Measurements from ENCODE around the gene LAMA2.

The LAMA2 gene

DNA sequence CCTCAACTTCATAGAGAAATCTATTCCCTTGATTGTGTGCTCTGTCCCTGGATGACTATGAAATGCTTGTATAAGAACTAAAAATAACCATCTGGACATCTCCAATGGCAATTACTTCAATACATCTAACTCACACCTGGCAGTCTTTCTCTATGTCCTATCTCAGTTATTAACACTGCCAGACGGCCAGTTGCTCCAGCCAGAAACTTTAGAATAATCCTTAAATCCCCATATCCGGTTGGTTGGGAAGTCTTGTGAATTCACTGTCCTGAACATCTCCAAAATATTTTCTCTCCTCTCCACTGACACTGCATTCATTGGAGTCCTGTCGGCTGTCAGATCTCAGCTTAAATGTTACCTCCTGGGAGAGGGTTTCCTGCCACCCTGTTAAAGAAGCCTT, 12.2 kb upstream of the LAMA2 start:
- H3K27ac ChIP-seq (ENCODE audit: low read depth, low read length), result no peak overlapping the region
- H3K36me3 ChIP-seq (ENCODE audit: insufficient read depth, low read length), result no peaks in the 10 kb centered on the region
- H3K9ac ChIP-seq (ENCODE audit: low read length), result no peak overlapping the region
- no peaks in the 10 kb centered on the region for H3K4me1 ChIP-seq (ENCODE audit: insufficient read depth, low read length)
- no peaks in the 10 kb centered on the region for H3K9me3 ChIP-seq (ENCODE audit: low read length)
- H3K27me3 ChIP-seq (ENCODE audit: control insufficient read depth in 1 of 2, insufficient read depth in 2 of 2, low read length in 2 of 2), result no peaks in the 10 kb centered on the region
- no peak overlapping the region for H3K4me3 ChIP-seq (ENCODE audit: low read depth in 1 of 2, low read length in 2 of 2)

DNA sequence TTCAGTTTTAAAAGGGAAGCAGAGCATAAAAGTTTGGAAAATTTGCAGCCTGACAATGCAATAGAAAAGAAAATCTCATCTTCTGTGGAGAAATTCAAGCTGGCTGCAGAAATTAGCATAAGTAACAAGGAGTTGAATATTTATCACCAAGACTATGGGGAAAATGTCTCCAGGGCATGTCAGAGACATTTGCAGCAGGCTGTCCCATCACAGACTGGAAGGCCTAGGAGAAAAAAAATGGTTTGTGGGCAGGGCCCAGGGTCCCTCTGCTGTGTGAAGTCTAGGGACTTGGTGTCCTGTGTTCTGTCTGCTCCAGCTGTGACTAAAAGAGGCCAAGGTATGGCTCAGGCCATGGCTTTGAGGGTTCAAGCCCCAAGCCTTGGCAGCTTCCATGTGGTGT, 8.1 kb upstream of the LAMA2 start:
- Histone ChIP-seq H3K36me3 (ENCODE audit: insufficient read depth, low read length) (no peaks in the 10 kb centered on the region), H3K4me1 (ENCODE audit: insufficient read depth, low read length) (no peaks in the 10 kb centered on the region), H3K4me3 (ENCODE audit: low read depth in 1 of 2, low read length in 2 of 2) (no peak overlapping the region), H3K9me3 (ENCODE audit: low read length) (no peaks in the 10 kb centered on the region), H3K27me3 (ENCODE audit: control insufficient read depth in 1 of 2, insufficient read depth in 2 of 2, low read length in 2 of 2) (no peaks in the 10 kb centered on the region), H3K27ac (ENCODE audit: low read depth, low read length) (no peak overlapping the region), H3K9ac (ENCODE audit: low read length) (no peak overlapping the region)

DNA sequence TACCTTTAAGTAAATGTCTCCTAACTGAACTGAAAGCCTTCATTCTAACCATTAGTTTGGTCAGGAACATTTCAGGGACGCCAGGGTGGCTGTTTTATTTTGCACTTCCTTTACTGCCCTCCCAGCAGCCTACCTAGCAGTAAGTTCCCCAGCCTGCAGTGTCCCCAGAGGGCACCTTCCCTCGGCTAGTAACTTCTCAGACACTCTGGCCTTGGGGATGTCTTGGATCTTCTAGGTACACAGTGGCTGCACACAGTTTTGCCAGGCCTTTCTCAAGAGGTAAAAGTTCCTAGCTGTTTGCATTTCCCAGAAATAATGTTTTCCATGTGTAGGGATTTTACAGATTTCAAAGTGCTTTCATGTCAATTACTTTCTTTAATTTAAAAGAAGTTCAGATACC, 378 bp upstream of the LAMA2 start:
- Histone ChIP-seq H3K9ac (ENCODE audit: low read length) (no peak overlapping the region), H3K36me3 (ENCODE audit: insufficient read depth, low read length) (no peaks in the 10 kb centered on the region), H3K4me3 (ENCODE audit: low read depth in 1 of 2, low read length in 2 of 2) (peak overlapping the region; percentile 17 to 58), H3K9me3 (ENCODE audit: low read length) (no peaks in the 10 kb centered on the region), H3K27me3 (ENCODE audit: control insufficient read depth in 1 of 2, insufficient read depth in 2 of 2, low read length in 2 of 2) (no peaks in the 10 kb centered on the region), H3K4me1 (ENCODE audit: insufficient read depth, low read length) (no peaks in the 10 kb centered on the region), H3K27ac (ENCODE audit: low read depth, low read length) (no peak overlapping the region)

GRCh38 chr6:128883906-128884305, 968 bp downstream of the LAMA2 start:
- Histone ChIP-seq H3K27me3 (ENCODE audit: control insufficient read depth in 1 of 2, insufficient read depth in 2 of 2, low read length in 2 of 2) (no peaks in the 10 kb centered on the region), H3K4me3 (ENCODE audit: low read depth in 1 of 2, low read length in 2 of 2) (no peak overlapping the region), H3K9ac (ENCODE audit: low read length) (no peak overlapping the region), H3K9me3 (ENCODE audit: low read length) (no peaks in the 10 kb centered on the region), H3K4me1 (ENCODE audit: insufficient read depth, low read length) (no peaks in the 10 kb centered on the region), H3K27ac (ENCODE audit: low read depth, low read length) (no peak overlapping the region), H3K36me3 (ENCODE audit: insufficient read depth, low read length) (no peaks in the 10 kb centered on the region)

DNA sequence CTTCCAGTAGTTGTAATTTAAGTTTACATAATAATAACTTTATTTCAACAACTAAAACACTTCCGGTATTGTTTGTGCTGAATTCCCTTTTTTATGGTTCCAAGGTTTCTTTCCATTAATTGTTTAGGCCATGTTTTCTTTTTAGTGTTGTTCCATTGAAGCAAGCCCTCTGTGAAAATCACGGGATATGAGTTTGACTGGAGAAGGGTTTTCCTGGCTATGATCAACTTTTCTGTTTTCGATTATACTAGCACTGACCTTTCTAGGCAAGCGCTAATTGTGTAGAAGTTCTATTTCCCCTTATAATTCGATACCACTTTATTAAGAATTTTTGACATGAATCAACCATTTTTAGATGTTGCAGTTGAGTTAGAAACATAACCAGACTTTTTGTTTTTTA, 2.4 kb downstream of the LAMA2 start:
- Histone ChIP-seq H3K4me1 (ENCODE audit: insufficient read depth, low read length) (no peaks in the 10 kb centered on the region), H3K27ac (ENCODE audit: low read depth, low read length) (no peak overlapping the region), H3K27me3 (ENCODE audit: control insufficient read depth in 1 of 2, insufficient read depth in 2 of 2, low read length in 2 of 2) (no peaks in the 10 kb centered on the region), H3K9ac (ENCODE audit: low read length) (no peak overlapping the region), H3K4me3 (ENCODE audit: low read depth in 1 of 2, low read length in 2 of 2) (no peak overlapping the region), H3K9me3 (ENCODE audit: low read length) (no peaks in the 10 kb centered on the region), H3K36me3 (ENCODE audit: insufficient read depth, low read length) (no peaks in the 10 kb centered on the region)

DNA sequence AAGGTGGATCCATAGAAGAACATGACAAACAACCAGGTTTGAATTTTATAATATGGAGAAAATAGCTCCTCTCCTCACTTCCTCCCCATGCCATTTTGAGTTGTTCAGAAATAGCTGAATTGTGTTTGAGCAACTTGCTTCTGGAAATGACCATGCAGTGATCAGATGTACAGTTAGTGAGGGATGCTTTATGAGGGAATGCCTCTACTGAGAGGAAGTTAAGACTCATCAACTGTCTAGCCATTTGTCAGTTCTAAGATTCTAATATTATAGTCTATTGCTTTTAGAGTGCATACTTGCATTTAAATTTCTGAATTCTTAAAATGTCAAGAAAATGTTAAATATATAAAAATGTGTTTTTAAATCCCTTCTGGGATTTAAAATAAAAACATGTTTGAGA, 3.8 kb downstream of the LAMA2 start:
- no peak overlapping the region for H3K27ac ChIP-seq (ENCODE audit: low read depth, low read length)

DNA sequence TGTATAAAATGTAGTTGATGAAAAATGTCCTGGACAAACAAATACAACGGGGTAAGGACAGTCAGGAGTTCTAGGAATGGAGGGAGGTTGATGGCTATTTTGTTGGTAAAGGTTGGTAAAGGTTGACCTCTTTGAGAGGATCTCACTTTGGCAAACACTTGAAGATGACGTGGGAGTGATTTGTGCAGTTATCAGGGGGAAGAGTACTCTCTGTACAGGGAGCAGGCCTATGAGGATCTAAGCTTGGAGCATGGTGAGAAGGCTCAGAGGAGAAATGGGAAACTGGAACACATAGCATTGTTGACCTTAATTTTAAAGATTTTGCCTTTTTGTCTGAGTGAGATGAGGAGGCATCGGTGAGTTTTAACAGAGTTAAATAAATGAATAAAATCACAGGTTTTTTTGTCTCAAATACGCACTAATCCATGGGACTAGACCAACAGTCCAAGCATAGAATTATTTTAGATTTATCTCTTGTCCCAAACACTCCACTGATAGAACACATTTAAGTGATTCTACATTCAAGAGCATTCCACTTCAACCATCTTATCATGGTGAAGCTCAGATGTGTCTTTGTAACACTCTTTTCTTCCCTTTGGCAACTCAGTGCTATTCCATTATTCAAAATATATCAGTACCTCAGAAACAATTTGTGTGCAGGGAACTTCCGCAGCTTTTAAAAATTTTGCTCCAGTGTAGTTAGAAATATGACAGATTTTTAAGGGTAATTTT, 5.7 kb downstream of the LAMA2 start:
- Histone ChIP-seq H3K4me1 (ENCODE audit: insufficient read depth, low read length) (no peaks in the 10 kb centered on the region), H3K27me3 (ENCODE audit: control insufficient read depth in 1 of 2, insufficient read depth in 2 of 2, low read length in 2 of 2) (no peaks in the 10 kb centered on the region), H3K9ac (ENCODE audit: low read length) (no peak overlapping the region), H3K4me3 (ENCODE audit: low read depth in 1 of 2, low read length in 2 of 2) (no peak overlapping the region), H3K27ac (ENCODE audit: low read depth, low read length) (no peak overlapping the region), H3K9me3 (ENCODE audit: low read length) (no peaks in the 10 kb centered on the region), H3K36me3 (ENCODE audit: insufficient read depth, low read length) (no peaks in the 10 kb centered on the region)

More for the DNA sequence above, 3.8 kb downstream of the LAMA2 start:
- Histone ChIP-seq H3K4me1 (ENCODE audit: insufficient read depth, low read length) (no peaks in the 10 kb centered on the region), H3K4me3 (ENCODE audit: low read depth in 1 of 2, low read length in 2 of 2) (no peak overlapping the region), H3K27me3 (ENCODE audit: control insufficient read depth in 1 of 2, insufficient read depth in 2 of 2, low read length in 2 of 2) (no peaks in the 10 kb centered on the region), H3K36me3 (ENCODE audit: insufficient read depth, low read length) (no peaks in the 10 kb centered on the region), H3K9ac (ENCODE audit: low read length) (no peak overlapping the region), H3K9me3 (ENCODE audit: low read length) (no peaks in the 10 kb centered on the region)

DNA sequence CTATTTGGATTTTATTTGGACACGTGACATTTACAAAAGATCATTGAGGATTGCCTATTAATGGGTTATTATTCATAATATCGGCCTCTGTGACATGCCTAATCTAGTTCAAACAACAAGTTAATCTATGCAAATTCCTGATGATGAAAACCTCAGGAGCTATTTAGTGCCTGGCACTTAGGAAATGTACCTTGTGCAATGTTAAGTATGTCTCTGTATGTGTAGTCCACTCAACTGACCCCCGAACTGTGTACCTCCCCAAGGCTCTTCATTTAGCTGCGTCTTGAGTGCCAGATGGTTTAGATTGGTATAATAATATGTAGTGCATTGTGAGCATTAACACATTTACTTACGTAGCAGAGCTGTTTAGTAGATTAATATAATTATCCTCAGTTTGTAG, 6.9 kb downstream of the LAMA2 start:
- no peak overlapping the region for H3K4me3 ChIP-seq (ENCODE audit: low read depth in 1 of 2, low read length in 2 of 2)
- H3K4me1 ChIP-seq (ENCODE audit: insufficient read depth, low read length), result no peaks in the 10 kb centered on the region
- no peaks in the 10 kb centered on the region for H3K36me3 ChIP-seq (ENCODE audit: insufficient read depth, low read length)
- H3K9ac ChIP-seq (ENCODE audit: low read length), result no peak overlapping the region
- H3K27ac ChIP-seq (ENCODE audit: low read depth, low read length), result no peak overlapping the region
- H3K9me3 ChIP-seq (ENCODE audit: low read length), result no peaks in the 10 kb centered on the region
- no peaks in the 10 kb centered on the region for H3K27me3 ChIP-seq (ENCODE audit: control insufficient read depth in 1 of 2, insufficient read depth in 2 of 2, low read length in 2 of 2)

GRCh38 chr6:128892079-128892478, 9.1 kb downstream of the LAMA2 start:
- Histone ChIP-seq H3K9me3 (ENCODE audit: low read length) (no peaks in the 10 kb centered on the region), H3K4me3 (ENCODE audit: low read depth in 1 of 2, low read length in 2 of 2) (no peak overlapping the region), H3K36me3 (ENCODE audit: insufficient read depth, low read length) (no peaks in the 10 kb centered on the region), H3K9ac (ENCODE audit: low read length) (no peak overlapping the region), H3K27ac (ENCODE audit: low read depth, low read length) (no peak overlapping the region), H3K27me3 (ENCODE audit: control insufficient read depth in 1 of 2, insufficient read depth in 2 of 2, low read length in 2 of 2) (no peaks in the 10 kb centered on the region), H3K4me1 (ENCODE audit: insufficient read depth, low read length) (no peaks in the 10 kb centered on the region)

DNA sequence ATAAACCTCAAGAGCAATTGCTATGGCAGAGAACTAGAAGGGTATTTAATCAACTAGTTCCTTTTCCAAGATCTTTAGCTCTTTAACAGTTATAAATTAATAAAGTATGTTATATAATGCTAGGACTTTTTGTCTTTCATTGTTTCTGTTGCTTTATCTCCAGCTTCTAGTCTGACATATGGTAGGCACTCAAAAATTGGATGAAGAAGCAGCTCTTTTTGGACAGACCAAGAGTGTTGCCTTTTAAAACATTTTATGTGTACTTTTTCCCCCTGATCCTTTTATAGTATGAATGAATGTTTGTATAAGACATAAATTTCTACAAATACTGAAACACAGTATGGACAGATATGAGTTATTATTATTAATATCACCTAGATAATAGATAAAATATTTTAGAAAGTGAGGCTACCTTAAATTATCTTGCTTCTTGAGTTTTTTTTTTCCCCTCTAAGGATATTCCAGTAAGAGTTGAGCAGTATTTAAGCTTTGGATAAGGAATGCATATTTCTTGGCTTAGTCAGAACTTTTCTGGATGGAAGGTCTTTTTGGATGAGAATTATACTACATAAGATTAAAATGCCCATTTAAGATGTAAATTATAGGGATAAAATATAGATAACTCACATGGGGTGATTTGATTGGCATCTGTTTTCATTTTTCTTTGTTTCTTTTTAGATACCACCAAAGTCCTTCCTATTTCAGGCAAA, 16.6 kb downstream of the LAMA2 start:
- Histone ChIP-seq H3K27ac (ENCODE audit: low read depth, low read length) (no peak overlapping the region), H3K9ac (ENCODE audit: low read length) (no peak overlapping the region), H3K36me3 (ENCODE audit: insufficient read depth, low read length) (no peaks in the 10 kb centered on the region), H3K27me3 (ENCODE audit: control insufficient read depth in 1 of 2, insufficient read depth in 2 of 2, low read length in 2 of 2) (no peaks in the 10 kb centered on the region), H3K9me3 (ENCODE audit: low read length) (no peaks in the 10 kb centered on the region), H3K4me1 (ENCODE audit: insufficient read depth, low read length) (no peaks in the 10 kb centered on the region), H3K4me3 (ENCODE audit: low read depth in 1 of 2, low read length in 2 of 2) (no peak overlapping the region)

GRCh38 chr6:128903715-128904114, 20.8 kb downstream of the LAMA2 start:
- Histone ChIP-seq H3K9ac (ENCODE audit: low read length) (no peak overlapping the region), H3K27ac (ENCODE audit: low read depth, low read length) (no peak overlapping the region), H3K27me3 (ENCODE audit: control insufficient read depth in 1 of 2, insufficient read depth in 2 of 2, low read length in 2 of 2) (no peaks in the 10 kb centered on the region), H3K4me1 (ENCODE audit: insufficient read depth, low read length) (no peaks in the 10 kb centered on the region), H3K36me3 (ENCODE audit: insufficient read depth, low read length) (no peaks in the 10 kb centered on the region), H3K4me3 (ENCODE audit: low read depth in 1 of 2, low read length in 2 of 2) (no peak overlapping the region), H3K9me3 (ENCODE audit: low read length) (no peaks in the 10 kb centered on the region)

GRCh38 chr6:128914051-128914450, 31.1 kb downstream of the LAMA2 start:
- Histone ChIP-seq H3K27me3 (ENCODE audit: control insufficient read depth in 1 of 2, insufficient read depth in 2 of 2, low read length in 2 of 2) (no peaks in the 10 kb centered on the region), H3K9me3 (ENCODE audit: low read length) (no peaks in the 10 kb centered on the region), H3K27ac (ENCODE audit: low read depth, low read length) (no peak overlapping the region), H3K4me3 (ENCODE audit: low read depth in 1 of 2, low read length in 2 of 2) (no peak overlapping the region), H3K9ac (ENCODE audit: low read length) (no peak overlapping the region), H3K36me3 (ENCODE audit: insufficient read depth, low read length) (no peaks in the 10 kb centered on the region), H3K4me1 (ENCODE audit: insufficient read depth, low read length) (no peaks in the 10 kb centered on the region)

Data from muscle layer of colon (tissue), 2 donors.